HG03469 (cell line): ENCODE results near the gene RFTN1.
A peak's percentile ranks its signal among the peaks of the same experiment; 100 is the strongest.
"Not testable (repeated sequence)": the region's sequence is repeated elsewhere in the genome, so short reads cannot be mapped to it uniquely, and the experiment has no call there.

Source experiments
- ATAC-seq: cut with Tn5 transposase; IDR thresholded peaks from one replicate; pipeline ENCODE4 v1.9.1; 2021; ENCODE audit warnings: mild to moderate bottlenecking, moderate library complexity, moderate number of reproducible peaks; ENCODE audit not compliant: unreplicated experiment

RFTN1 gene

DNA sequence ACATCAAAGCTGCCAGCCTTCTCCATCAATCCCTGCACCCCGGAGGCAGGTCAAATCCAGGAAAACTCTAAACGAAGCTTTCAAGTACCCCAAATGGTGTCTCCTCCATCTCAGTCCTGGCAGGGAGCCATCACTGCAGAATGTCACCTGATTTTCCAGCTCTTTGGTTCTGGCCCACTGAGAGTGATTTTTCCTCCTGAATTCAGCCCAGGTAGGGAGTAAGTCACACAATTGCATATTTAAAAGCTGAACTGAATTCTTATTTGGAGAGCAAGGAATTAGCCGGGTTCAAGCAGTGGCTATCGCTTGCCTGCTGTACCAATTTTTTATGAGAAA is 5.3 kb downstream of the RFTN1 start:
- no peak for ATAC-seq

DNA sequence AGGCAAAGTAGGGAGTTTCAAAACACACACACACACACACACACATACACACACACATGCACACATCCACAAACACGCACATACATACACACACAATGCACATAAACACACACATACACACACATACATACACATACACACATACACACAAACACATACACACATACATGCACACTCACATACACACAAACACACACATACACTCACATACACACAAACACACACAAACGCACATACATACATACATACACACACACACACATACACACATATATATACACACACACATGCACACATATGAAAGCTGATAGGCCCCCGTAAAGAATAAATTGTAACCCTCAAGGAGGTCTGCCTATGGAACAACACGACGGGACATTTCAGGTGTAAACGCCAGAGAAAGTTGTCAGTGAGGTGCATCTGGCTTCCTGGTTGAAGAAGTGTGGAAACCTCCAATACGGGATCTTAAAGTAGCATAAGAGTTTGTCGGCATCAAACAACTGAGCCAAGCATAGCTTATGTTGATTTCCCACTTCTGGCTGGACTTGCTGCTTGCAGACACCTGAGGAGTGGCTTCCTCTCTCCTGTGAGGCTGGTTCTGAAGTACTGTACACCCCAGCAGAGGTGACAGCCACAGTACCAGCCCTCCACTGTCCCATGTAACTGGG is 5.8 kb downstream of the RFTN1 start:
- no peak for ATAC-seq

DNA sequence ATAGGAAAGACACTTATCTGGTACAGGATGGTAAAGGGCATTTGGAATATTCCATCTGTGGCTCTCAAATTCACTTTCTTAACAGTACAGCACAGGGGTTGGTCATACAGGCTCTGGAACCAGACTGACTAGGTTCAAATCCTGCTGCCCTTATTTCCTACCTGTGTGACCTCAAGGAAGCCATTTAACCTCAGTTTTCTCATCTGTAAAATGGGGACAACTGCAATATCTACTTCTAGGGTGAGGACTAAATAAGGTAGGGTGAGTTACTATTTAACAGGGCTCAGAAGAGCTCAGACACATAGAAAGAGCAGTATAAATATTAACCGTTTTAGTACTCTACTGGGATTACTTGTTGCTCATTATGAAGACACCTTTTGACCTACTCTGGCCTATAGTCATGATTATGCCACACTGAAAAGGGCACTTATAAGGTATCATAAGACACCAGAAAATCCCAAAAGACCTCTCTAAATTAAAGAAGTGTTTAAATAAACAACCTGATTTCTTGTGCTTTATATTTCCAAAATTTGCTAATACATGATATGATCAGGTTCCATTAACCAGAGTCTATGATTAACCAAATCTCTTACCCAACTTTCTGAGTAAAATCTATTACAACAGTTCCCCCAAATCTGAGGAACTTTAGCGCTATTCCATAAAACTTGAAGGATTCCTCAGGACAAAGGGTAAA is 6.5 kb downstream of the RFTN1 start:
- ATAC-seq: no peak

DNA sequence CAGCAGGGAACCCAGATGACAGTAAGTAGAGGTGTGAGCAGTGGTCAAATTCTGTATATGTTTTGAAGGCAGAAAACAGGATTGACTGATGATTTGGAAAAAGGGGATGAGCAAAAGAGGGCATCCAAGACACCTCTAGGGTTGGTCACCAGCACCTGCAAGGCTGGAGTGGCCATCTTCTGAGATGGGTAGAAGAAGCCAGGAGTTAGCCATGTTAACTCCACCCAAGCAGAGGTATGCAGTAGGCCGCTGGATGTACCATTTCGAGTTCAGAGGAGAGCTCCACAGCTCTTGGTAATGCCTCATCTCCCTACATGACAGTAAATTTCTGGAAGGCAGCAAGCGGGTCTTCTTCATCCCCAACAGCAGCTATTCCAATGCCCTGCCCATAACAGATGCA is 7.0 kb downstream of the RFTN1 start:
- no peak for ATAC-seq

DNA sequence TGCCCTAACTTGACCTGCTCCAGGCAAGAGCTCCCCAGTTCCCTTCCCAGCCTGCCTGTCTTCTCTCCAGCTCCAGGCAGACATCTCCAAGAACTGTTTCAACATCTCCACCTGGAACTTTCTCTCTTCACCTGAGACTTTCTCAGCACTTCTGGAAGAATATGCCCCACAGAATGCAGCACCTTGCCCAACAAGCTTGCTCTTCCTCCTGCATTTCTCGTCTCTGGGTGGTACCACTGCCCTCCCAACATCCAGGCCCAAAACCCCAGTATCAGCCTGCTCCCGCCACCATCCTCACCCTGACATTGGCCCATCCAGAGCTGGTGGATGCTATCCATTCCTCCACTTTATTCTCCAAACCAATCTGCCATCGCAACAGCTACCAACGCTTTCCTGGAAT is 8.8 kb downstream of the RFTN1 start:
- ATAC-seq: no peak

DNA sequence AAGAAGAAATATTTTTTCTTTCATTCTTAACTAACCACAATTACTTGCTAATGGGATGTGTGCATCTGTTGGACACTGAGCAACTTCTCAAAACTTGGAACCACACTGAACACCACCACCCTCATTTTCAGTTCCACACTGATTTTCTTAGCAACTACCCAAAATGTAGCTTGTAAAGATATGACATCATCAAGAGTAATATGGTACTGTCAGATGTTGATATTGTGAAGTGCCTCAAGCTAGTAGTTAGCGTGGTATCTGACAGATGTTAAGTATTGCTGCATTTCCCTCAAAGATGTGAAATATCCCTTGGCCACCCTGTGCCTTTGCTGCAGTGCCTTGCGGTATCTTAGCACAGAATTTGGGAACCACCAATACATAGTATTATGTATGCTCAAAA is 9.3 kb downstream of the RFTN1 start:
- peak; percentile 79 for ATAC-seq

DNA sequence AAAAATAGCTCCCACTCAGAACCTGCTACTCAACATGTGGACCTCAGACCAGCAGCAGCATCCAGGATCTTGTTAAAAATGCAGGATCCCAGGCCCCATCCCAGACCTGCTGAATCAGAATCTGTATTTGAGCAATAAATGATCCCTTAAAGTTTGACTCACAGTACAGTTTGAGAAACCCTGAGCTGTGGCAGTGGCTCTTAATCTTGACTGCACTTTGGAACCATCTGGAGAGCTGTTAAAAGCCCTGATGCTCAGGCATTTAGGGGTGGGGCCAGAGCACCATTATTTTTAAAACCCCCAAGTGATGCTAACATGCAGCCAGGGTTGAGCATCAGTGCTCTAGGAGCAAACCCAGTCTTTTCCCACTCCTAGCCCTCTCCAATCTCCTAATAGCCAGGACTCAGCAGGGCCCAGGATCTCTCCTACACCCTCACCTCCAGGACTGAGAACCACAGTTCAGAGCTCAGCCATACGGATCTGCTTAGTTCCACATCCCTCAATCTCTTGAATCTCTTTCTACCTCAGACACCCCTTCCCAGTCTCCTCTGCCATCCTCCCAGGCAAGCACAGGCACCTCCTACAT is 10.2 kb downstream of the RFTN1 start:
- ATAC-seq: no peak

DNA sequence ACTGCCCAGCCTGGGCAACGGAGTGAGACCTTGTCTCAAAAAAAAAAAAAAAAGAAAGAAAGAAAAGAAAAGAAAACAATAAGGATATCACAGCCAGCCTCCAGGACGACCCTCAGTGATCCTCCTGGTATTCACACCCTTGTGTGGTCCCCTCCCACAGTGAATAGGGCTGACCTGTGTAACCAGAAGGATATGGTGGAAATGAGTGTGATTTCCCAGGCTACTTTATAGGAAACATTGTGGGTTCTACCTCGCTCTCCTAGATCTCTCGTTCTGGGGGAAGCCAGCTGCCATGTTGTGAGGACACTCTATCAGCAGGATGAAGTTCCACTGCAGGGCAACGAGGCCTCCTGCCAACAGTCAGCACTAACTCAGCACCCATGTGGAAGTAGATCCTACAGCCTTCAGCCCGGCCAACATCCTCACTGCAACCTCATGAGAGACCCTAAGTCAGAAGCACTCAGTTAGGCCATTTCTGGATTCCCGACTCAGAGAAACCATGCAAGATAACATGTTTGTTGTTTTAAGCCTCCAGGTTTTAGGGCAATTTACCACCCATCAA is 11.1 kb downstream of the RFTN1 start:
- ATAC-seq: no peak

DNA sequence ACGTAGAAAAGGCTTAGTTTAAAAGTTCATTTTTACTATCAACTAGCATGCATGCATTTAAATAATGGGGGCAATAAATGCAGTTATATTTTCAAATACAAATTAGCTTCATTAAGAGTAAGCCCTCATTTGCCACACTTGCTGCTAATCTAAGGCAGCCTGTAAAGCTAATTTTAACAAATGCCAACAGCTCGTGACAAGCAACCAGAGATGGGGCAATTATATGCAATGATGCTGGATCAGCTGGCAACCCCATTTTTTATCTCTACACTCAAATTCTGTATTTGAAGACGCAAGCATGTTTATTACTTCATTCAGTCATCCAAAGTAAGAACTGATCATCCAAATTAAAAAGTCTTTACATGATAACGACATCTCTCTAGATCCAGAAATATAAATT is 12.1 kb downstream of the RFTN1 start:
- no peak for ATAC-seq

DNA sequence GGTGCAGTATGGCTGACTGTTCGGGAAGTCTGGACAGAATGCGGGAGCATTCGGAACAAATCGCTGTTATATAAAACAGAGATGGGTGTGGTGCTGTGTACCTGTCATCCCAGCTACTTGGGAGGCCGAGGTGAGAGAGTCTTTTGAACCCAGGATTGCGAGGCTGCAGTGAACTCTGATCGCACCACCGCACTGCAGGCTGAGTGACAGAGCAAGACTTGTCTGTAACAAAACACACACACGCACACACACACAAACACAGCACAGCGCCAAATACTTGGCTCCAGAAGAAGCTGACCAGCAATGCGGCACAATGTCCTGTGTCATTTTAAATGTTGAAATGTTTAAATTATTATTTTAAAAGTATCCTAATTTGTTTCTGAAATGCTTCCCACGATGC is 12.6 kb downstream of the RFTN1 start:
- no peak for ATAC-seq

DNA sequence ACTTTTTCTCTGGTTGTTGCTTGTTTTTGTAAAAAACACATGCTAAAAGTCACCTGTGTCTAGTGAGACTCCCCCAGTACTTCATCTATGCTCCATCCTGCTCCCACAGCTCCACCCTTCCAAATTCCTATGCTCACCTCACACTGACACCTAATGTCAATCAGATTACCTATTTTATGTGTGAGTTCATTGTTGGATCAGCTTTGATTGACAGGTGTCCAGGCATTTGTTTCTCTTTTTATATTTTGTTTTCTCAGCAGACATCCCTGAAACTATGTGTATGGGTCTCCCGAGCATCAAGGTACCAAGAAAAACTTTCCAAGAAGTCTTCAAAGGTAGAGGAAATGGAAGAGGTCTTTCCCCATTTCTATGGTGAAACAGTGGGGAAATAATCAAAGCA is 13.4 kb downstream of the RFTN1 start:
- ATAC-seq: no peak

DNA sequence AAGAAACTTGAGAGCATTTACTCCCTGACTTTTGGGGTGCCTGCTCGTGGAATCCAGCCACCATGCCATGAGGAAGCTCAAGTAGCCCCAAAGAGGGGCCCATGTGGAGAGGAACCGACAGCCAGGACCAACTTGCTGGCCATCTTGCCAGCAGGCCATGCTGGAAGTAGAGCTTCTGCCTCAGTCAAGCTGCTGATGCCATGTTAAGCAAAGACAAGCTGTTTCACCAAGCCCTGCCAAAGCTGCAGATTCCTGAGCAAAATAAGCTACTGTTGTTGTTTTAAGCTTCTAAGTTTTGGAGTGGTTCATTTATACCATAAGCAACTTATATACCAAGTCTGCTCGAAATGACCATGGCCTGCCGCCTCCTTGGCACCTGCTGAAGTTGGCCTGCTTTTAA is 14.1 kb downstream of the RFTN1 start:
- no peak for ATAC-seq

DNA sequence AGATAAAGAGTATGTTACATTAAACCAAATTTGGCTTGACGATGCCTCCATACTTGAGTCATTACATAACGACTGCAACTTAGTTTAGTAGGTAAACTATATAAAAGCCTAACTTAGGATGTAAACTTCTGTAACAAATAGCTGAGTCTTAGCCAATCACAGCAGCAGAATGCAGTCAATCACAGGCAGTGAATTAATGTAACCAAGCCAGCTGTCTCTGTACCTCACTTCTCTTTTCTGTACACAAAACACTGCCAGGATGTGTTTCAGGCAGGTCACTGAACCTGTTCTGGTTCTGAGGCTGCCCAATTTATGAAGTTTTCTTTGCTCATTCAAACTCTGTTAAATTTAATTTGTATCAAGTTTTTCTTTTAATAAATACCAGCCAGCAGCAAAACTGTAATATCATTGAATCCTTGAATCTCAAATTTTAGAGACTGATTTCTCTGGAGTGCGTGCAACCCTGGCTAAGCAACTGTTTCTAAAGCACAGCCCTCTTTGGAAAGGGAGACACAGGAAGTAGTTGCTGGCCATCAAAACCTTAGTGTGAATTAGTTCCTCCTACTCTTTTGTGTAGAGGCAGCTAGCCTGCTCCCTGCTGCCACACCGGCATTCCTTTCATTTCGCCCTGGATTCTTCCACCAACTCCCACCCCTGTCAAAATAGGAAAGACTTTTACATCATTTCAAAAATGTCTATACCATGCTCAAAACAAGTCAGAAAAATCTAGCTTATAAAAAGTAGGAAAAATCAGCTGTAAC is 15.2 kb downstream of the RFTN1 start:
- ATAC-seq: no peak

DNA sequence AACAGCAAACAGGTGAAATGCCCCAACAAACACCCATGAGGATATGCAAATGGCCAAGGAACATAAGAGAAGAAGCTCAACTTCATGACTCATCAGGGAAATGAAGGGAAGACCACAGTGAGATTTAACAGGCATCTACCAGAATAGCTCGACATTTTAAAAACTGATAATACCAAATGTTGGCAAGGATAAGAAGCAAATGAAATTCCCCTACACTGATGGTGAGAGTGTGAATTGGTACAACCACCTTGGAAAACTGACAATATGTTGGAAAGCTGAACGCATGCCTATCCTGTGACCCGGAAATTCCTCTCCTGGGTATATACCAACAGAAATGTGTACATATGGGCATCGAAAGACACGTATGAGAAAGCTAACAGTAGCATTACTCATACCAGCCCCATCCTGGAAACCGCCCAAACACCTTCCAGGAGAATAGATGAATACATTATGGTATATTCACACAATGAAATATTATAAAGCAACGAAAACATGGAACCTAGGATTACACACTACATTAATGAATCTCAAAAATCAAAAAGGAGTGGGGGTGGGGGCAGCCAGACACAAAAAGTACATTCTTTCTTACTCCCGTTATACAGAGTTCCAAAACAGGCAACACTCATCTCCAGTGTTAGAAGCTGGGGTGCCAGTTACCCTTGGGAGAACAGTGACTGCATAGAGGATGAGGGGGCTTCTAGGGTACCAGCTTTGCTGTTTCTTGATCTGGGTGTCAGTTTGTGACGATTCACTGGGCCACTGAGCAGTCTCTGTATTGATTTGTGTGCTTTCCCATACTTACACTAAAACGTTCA is 16.9 kb downstream of the RFTN1 start:
- ATAC-seq: peak; percentile 41

DNA sequence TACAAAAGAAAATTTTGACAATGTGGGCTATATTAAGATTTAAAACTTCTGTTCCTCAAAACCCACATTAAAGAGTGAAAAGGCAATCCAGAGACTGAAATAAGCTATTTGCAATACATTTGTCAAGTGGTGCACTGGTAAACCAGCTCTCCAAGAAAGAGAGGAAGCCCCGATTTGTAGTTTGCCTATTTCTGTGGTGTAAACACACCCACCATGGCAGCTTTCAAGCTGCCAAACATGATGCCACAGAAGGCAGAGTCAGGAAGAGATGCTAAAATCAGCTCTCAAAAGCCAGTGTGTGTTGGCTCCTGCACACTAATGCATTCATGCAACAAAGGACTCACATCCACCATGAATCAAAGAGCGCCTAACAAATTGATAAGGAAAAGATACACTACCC is 17.5 kb downstream of the RFTN1 start:
- ATAC-seq: peak; percentile 4

DNA sequence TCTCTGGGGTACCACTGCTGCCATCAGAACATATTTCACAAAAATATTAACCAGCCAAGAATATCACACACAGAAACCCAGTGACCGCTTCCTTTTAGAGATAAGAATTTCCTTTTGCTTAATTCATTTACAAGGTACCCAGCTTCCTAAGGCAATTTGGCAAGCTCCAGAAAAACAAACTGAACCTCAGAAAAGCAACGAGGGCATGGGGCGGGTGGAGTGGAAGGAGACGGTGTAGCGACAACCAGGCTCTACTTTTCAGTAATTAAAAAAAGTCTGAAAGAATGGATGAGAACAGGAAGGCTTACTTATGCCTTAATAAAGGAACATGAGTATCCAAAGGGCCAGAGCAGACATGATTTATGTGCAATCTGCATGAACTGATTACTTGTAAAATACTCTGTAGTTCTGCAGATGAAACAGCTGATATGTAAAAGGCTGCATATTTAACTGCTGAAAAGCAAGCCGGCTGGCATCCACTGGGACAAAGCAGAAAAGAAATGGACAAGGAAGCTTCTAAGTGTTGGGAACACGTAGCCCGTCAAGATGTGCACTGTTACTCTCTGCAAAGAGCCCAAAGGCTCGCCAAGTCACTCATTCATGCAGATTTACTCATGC is 18.6 kb downstream of the RFTN1 start:
- ATAC-seq: no peak

DNA sequence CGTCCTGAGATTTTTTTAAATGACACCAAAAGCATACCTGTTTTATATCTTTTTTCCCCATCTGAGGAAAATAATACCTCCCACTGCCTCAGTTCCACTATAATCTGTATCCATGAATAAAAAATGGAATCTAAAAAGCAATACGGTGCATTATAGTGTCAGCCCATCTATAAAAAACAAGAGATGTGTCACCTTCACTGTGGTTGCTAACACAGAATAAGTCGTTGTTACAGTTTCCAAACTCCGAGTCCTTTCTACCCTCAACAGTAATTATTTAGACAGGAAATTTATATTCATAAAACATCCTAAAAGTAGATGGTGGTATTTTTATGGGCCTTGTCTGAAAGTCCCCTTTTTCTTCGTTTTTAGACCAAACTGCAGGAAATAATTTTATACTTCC is 19.4 kb downstream of the RFTN1 start:
- no peak for ATAC-seq

DNA sequence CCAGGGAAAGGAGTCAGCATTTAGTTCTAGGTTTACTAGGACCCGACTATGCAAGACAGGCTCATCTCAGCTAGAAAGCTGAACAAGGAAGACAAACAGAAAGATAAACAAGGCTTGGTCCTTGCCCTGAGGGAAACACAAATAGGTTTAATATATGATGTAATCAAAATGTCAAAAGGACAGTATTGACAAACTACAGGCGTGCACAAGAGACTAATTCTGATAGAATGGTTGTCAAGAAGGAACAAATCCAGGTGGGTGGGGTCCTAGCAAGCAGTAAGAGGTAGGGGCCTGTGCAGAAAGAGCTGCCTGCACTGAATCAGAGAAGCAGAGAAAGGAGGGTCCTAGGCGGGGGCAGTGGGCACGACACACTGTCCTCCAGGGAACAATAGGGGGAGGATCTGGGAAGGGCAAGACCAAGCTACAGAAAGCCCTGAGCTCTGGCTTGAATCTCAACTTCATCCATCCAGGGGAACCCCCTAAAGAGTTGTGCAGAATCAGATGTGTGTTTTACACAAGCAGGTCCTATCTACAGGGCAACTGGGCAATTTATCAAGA is 23.4 kb downstream of the RFTN1 start:
- ATAC-seq: no peak

DNA sequence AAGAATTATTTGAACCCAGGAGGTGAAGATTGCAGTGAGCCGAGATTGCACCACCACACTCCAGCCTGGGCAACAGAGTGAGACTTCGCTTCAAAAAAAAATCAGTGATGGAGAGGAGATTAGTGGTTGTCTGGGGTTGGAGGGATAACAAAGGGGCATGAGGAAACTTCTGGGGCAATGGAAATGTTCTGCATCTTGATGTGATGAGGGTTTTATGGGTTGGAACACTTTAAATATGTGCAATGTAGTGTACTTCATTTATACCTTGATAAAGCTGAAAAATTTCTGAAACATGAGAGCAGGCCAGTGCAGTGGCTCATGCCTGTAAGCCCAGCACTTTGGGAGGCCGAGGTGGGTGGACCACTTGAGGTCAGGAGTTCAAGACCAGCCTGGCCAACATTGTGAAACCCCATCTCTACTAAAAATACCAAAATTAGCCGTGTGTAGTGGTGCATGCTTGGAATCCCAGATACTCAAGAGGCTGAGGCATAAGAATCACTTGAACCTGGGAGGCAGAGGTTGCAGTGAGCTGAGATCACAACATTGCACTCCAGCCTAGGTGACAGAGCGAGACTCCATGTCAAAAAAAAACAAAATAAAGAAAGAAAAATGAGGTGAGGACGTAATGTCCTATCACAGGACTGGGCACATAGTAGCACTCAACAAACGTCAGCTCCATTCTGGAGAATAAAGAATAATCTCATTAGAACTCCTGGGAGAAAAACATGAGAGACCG is 24.0 kb downstream of the RFTN1 start:
- ATAC-seq: not testable (repeated sequence)
